ENCODE results near the gene P2RY14. TPM values are rescaled to one million over a fixed set of nuclear protein-coding genes. Genes with fewer than 3 reads are reported as not detected.
A peak's percentile ranks its signal among the peaks of the same experiment; 100 is the strongest.

P2RY14 gene
- total and polyA plus RNA-seq, 2 experiments from 2014 or later: not detected

DNA sequence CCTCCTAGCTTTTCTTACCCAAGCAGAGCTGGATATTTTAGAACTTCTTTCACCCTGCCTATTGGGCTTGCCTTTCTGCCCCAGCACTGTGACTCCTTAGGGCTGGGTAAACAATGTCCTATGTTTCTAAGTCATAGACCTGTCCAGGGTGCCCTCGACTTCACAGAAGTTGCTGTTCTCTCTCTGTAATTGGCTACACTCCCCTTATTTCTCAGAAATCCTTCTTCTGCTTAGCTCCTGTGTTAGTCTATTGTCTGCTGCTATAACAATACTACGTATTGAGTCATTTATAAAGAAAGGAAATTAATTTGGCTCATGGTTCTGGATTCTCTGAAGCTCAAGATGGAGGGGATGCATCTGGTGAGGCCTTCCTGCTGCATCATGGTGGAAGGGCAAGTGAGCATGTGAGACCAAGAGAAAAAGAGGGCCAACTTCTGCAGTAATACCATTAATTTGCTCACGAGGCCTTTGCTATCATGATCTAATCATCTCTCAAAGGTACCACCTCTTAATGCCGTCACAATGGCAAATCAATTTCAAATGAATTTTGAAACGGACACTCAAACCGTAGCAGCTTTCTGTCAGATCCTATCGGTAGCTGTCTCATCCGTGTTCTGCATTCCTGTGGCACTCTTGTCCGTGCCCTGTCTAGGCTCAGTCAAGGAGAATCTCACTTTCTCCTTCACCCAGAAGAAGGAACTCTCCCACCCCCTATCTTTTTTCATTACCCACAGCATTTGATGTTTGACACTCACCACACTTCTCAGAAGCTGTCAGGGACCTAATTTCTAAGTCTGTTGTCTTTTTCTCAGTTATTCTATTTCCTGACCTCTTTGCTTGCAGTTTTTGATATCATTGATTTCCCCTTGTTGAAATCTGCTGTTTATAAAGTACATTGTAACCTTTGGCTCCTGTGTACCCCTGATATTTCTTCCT is 53.0 kb downstream of the P2RY14 start:
- H4K20me1 ChIP-seq (ENCODE audit: insufficient read depth): no peaks in the 10 kb centered on the region
- H3K4me2 ChIP-seq (ENCODE audit: unreplicated experiment): no peak overlapping the region
- no peak for DNase-seq
- H3K9me3 ChIP-seq (ENCODE audit: low read depth): no peaks in the 10 kb centered on the region
- TF ChIP-seq EZH2 (IDR thresholded peaks at IDR 0.05; ENCODE audit: insufficient read depth, poor library complexity, severe bottlenecking): no peak
- TF ChIP-seq EZH2phosphoT487 (IDR thresholded peaks at IDR 0.05; ENCODE audit: insufficient read depth, low read depth): no peak
- WGBS, 2 experiments (ENCODE audit: low coverage in 1 of 2, low lambda C conversion rate in 2 of 2, missing lambda C conversion rate in 2 of 2): 87% methylated on average over 9 of the region's 9 CpGs
- H3K27me3 ChIP-seq (replicated peaks; ENCODE audit: insufficient read depth): no peaks in the 10 kb centered on the region
- no peak overlapping the region for H2AFZ ChIP-seq
- peaks cover 36% of the 10 kb centered on the region for H3K4me1 ChIP-seq (ENCODE audit: insufficient read depth)
- H3K27ac ChIP-seq: no peak overlapping the region
- peaks cover 19% of the 10 kb centered on the region for H3F3A ChIP-seq (ENCODE audit: insufficient read depth)
- in situ Hi-C loops (cut with MboI): loop anchor here (5.0 to 10.0 kb wide), 2 partner anchors 52 to 61 kb away; partner anchors contain the start of gene P2RY14
- no peaks in the 10 kb centered on the region for H3K9me2 ChIP-seq (ENCODE audit: insufficient read depth)
- H3K9ac ChIP-seq: no peak overlapping the region
- no peaks in the 10 kb centered on the region for H3K79me2 ChIP-seq (ENCODE audit: insufficient read depth)
- H3K4me3 ChIP-seq: no peak overlapping the region
- no peaks in the 10 kb centered on the region for H3K36me3 ChIP-seq (ENCODE audit: low read depth)

DNA sequence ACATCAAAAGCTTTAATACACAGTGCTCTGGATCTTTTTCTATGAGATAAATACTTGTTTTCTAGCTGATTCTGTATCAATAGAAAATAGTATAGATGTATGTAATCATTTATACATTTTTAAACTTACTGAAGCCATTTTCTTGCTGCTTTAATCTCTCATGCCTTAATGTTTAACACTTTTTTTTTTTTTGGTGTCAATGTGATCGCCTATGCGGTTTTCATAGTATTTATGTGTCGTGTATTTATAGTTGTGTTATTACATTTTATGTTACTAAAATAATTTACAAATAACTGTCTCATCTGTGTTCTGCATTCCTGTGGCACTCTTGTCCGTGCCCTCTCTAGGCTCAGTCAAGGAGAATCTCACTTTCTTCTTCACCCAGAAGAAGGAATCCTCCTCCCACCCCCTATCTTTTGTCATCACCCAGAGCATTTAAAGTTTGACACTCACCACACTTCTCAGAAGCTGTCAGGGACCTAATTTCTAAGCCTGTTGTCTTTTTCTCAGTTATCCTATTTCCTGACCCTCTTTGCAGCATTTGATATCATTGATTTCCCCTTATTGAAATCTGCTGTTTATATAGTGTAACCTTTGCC is 54.0 kb downstream of the P2RY14 start:
- Histone ChIP-seq H3K9ac (no peak overlapping the region), H3K79me2 (ENCODE audit: insufficient read depth) (no peaks in the 10 kb centered on the region), H2AFZ (no peak overlapping the region), H3K36me3 (ENCODE audit: low read depth) (no peaks in the 10 kb centered on the region), H3K4me2 (ENCODE audit: unreplicated experiment) (no peak overlapping the region), H3F3A (ENCODE audit: insufficient read depth) (peaks cover 23% of the 10 kb centered on the region), H3K4me1 (ENCODE audit: insufficient read depth) (peaks cover 38% of the 10 kb centered on the region), H3K4me3 (no peak overlapping the region), H3K9me2 (ENCODE audit: insufficient read depth) (no peaks in the 10 kb centered on the region), H4K20me1 (ENCODE audit: insufficient read depth) (no peaks in the 10 kb centered on the region), H3K9me3 (ENCODE audit: low read depth) (no peaks in the 10 kb centered on the region), H3K27me3 (replicated peaks; ENCODE audit: insufficient read depth) (no peaks in the 10 kb centered on the region), H3K27ac (no peak overlapping the region)
- WGBS, 2 experiments (ENCODE audit: low coverage in 1 of 2, low lambda C conversion rate in 2 of 2, missing lambda C conversion rate in 2 of 2): 94 to 95% methylated on average over 4 of the region's 4 CpGs
- DNase-seq: no peak
- in situ Hi-C loops (cut with MboI): loop anchor here (10.0 kb wide), 1 partner anchor 60 kb away; no protein-coding TSS in a partner anchor
- TF ChIP-seq EZH2 (IDR thresholded peaks at IDR 0.05; ENCODE audit: insufficient read depth, poor library complexity, severe bottlenecking) (no peak), EZH2phosphoT487 (IDR thresholded peaks at IDR 0.05; ENCODE audit: insufficient read depth, low read depth) (no peak)

DNA sequence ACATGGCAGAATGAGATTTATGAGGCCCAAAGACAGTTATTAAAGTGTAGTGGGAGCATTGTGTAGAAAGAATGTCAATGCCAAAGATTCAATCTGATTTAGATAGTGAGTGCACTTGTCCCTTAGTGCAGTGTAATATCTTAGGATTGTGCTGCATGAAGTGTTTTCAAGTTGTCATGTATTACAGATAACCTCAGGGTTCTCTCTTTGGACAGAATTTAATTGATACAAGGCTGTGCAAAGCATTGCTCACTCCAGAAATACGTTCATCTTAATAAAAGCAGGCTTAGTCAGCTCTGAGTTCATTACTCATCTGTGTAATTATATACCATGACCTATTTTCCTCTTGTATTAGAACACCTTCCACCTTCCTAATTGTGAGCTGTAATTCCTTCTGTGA is 59.3 kb downstream of the P2RY14 start:
- in situ Hi-C loops (cut with MboI): no loop called here
- H3K4me2 ChIP-seq (ENCODE audit: unreplicated experiment): peak overlapping the region; percentile 59

DNA sequence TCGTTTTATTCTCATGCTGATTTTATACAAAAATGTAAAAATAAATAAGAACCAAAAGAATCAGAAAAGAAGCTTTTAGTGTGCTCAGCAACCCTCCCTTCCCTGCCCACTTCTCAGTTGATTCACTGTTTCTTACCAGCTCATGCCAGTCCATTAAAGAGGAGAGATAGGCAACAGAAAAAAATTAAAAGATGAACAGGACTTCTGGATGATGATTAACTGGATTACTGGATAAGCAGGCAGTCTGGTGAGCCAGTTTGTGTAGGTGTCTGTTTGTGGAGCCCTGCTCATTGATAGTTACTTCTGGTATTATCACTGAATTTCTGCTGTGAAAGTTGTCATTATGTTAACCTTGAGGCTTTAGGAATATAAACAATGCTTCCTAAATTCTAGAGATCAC is 60.2 kb downstream of the P2RY14 start:
- in situ Hi-C loops (cut with MboI): no loop called here
- H4K20me1 ChIP-seq (ENCODE audit: insufficient read depth): no peaks in the 10 kb centered on the region
- peaks cover 13% of the 10 kb centered on the region; the same call in 1 of the 2 replicates for H3F3A ChIP-seq (ENCODE audit: insufficient read depth)
- no peak overlapping the region for H3K27ac ChIP-seq
- peaks cover 36% of the 10 kb centered on the region for H3K4me1 ChIP-seq (ENCODE audit: insufficient read depth)
- no peak overlapping the region for H3K9ac ChIP-seq
- no peaks in the 10 kb centered on the region for H3K9me2 ChIP-seq (ENCODE audit: insufficient read depth)
- no peaks in the 10 kb centered on the region for H3K79me2 ChIP-seq (ENCODE audit: insufficient read depth)
- 48 to 56% methylated on average over 1 of the region's 1 CpG for WGBS, 2 experiments (ENCODE audit: low coverage in 1 of 2, low lambda C conversion rate in 2 of 2, missing lambda C conversion rate in 2 of 2)
- no peaks in the 10 kb centered on the region for H3K27me3 ChIP-seq (replicated peaks; ENCODE audit: insufficient read depth)
- DNase-seq: peak; percentile 32
- no peak overlapping the region for H3K4me3 ChIP-seq
- no peaks in the 10 kb centered on the region for H3K9me3 ChIP-seq (ENCODE audit: low read depth)
- peak overlapping the region; percentile 24 for H3K4me2 ChIP-seq (ENCODE audit: unreplicated experiment)
- no peak overlapping the region for H2AFZ ChIP-seq
- no peaks in the 10 kb centered on the region for H3K36me3 ChIP-seq (ENCODE audit: low read depth)
- TF ChIP-seq EZH2phosphoT487 (IDR thresholded peaks at IDR 0.05; ENCODE audit: insufficient read depth, low read depth) (no peak), EZH2 (IDR thresholded peaks at IDR 0.05; ENCODE audit: insufficient read depth, poor library complexity, severe bottlenecking) (no peak)

More for the DNA sequence above, 59.3 kb downstream of the P2RY14 start:
- Histone ChIP-seq H3K79me2 (ENCODE audit: insufficient read depth) (no peaks in the 10 kb centered on the region), H2AFZ (no peak overlapping the region), H4K20me1 (ENCODE audit: insufficient read depth) (no peaks in the 10 kb centered on the region), H3K9me2 (ENCODE audit: insufficient read depth) (no peaks in the 10 kb centered on the region), H3K36me3 (ENCODE audit: low read depth) (no peaks in the 10 kb centered on the region), H3K27ac (peak overlapping the region; percentile 18; the same call in 1 of the 2 replicates), H3K9me3 (ENCODE audit: low read depth) (no peaks in the 10 kb centered on the region), H3F3A (ENCODE audit: insufficient read depth) (peaks cover 13% of the 10 kb centered on the region; the same call in 1 of the 2 replicates), H3K4me3 (no peak overlapping the region), H3K9ac (no peak overlapping the region), H3K27me3 (replicated peaks; ENCODE audit: insufficient read depth) (no peaks in the 10 kb centered on the region), H3K4me1 (ENCODE audit: insufficient read depth) (peaks cover 36% of the 10 kb centered on the region)
- TF ChIP-seq EZH2phosphoT487 (IDR thresholded peaks at IDR 0.05; ENCODE audit: insufficient read depth, low read depth) (0 out of 2 replicates have a peak, but pooled peaks have one; percentile 64), EZH2 (IDR thresholded peaks at IDR 0.05; ENCODE audit: insufficient read depth, poor library complexity, severe bottlenecking) (no peak)
- 0 to 5% methylated on average over 1 of the region's 1 CpG for WGBS, 2 experiments (ENCODE audit: low coverage in 1 of 2, low lambda C conversion rate in 2 of 2, missing lambda C conversion rate in 2 of 2)
- DNase-seq: peak; percentile 91
